Ovary (tissue), 3 donors: ENCODE data around the gene EIF3L.

Source experiments
- CTCF ChIP-seq, 3 donors: fragments of 450-650 bp in 2 of 3; fragments of 200-600 bp in 1 of 3; IDR thresholded peaks; one replicate each; pipeline versions ENCODE4 v1.5.1 to v1.8.0; 2016 to 2022; ENCODE audit warnings: antibody characterized with exemption in 3 of 3, mild to moderate bottlenecking in 1 of 3
- POLR2A ChIP-seq: fragments of 450-650 bp; IDR thresholded peaks from one replicate; pipeline ENCODE4 v1.6.1; 2017; ENCODE audit warnings: antibody characterized with exemption, mild to moderate bottlenecking, moderate library complexity
- donor health status: DM: no; HTN: no; CAD: no.

- no peak for TF ChIP-seq CTCF (IDR thresholded peaks at IDR 0.05)
- TF ChIP-seq POLR2A = no peak
Measured at GRCh38 chr22:37848587-37849088, 581 bp upstream of the EIF3L start.
